Activated T-cell treated with anti-CD3 and anti-CD28 coated beads, Interleukin-2, amount 50 U/mL, for 72 hours (primary cell): ENCODE data around the gene RILPL2. TPM values are rescaled to one million over a fixed set of nuclear protein-coding genes. Genes with fewer than 3 reads are reported as not detected.
"Not testable (repeated sequence)": the region's sequence is repeated elsewhere in the genome, so short reads cannot be mapped to it uniquely, and the experiment has no call there.

Experiments
- ATAC-seq, 2 donors: fragments of 150-1000 bp; cut with Tn5 transposase; replicated peaks in 1 of 2; 2 replicates each; pipeline ENCODE4 v1.10.0; 2021; ENCODE audit warnings: moderate library complexity in 2 of 2, mild to moderate bottlenecking in 1 of 2
- DNase-seq, 2 donors: peaks; one replicate each; pipeline ENCODE4 v3.0.0; 2021 to 2022; ENCODE audit warnings: mixed read lengths in 1 of 2
- H3K27ac Mint-ChIP-seq: one replicate; pipeline ENCODE4 v1.8.0; 2022; ENCODE audit warnings: mild to moderate bottlenecking, moderate library complexity, mixed read lengths
- H3K27me3 Mint-ChIP-seq: one replicate; pipeline ENCODE4 v1.8.0; 2022; ENCODE audit warnings: low read depth, mixed read lengths
- H3K36me3 Mint-ChIP-seq, 2 donors: one replicate each; pipeline ENCODE4 v1.8.0; 2022; ENCODE audit warnings: mixed read lengths in 2 of 2, mild to moderate bottlenecking in 1 of 2; ENCODE audit not compliant: insufficient read depth in 2 of 2
- H3K4me1 Mint-ChIP-seq: one replicate; pipeline ENCODE4 v1.8.0; 2022; ENCODE audit warnings: low read depth, mixed read lengths
- H3K4me3 Mint-ChIP-seq, 2 donors: one replicate each; pipeline ENCODE4 v1.8.0; 2022; ENCODE audit warnings: mild to moderate bottlenecking in 2 of 2, mixed read lengths in 2 of 2, moderate library complexity in 2 of 2
- H3K9me3 Mint-ChIP-seq, 2 donors: one replicate each; pipeline ENCODE4 v1.8.0; 2022; ENCODE audit warnings: mixed read lengths in 2 of 2
- total RNA-seq, 2 donors: library from RNA; stranded (reverse); gene quantifications; one replicate each; pipeline ENCODE4 v1.2.3, GENCODE V29; 2022

RILPL2 gene
- total RNA-seq, 2 donors from 2014 or later: 13.6 to 13.9 TPM

- peak overlapping the region in 1 of 2 donors; percentile 36 for H3K4me3 Mint-ChIP-seq
- peak overlapping the region; percentile 63 for H3K27ac Mint-ChIP-seq
- no peak for ATAC-seq
- peaks cover 38% of the 10 kb centered on the region for H3K4me1 Mint-ChIP-seq
- no peaks in the 10 kb centered on the region for H3K27me3 Mint-ChIP-seq
- H3K36me3 Mint-ChIP-seq: peaks cover 0 to 2% of the 10 kb centered on the region in 2 donors
- DNase-seq: no peak
- no peaks in the 10 kb centered on the region for H3K9me3 Mint-ChIP-seq
These were observed 9.2 kb upstream of the RILPL2 start for GRCh38 chr12:123445388-123446332.

DNA sequence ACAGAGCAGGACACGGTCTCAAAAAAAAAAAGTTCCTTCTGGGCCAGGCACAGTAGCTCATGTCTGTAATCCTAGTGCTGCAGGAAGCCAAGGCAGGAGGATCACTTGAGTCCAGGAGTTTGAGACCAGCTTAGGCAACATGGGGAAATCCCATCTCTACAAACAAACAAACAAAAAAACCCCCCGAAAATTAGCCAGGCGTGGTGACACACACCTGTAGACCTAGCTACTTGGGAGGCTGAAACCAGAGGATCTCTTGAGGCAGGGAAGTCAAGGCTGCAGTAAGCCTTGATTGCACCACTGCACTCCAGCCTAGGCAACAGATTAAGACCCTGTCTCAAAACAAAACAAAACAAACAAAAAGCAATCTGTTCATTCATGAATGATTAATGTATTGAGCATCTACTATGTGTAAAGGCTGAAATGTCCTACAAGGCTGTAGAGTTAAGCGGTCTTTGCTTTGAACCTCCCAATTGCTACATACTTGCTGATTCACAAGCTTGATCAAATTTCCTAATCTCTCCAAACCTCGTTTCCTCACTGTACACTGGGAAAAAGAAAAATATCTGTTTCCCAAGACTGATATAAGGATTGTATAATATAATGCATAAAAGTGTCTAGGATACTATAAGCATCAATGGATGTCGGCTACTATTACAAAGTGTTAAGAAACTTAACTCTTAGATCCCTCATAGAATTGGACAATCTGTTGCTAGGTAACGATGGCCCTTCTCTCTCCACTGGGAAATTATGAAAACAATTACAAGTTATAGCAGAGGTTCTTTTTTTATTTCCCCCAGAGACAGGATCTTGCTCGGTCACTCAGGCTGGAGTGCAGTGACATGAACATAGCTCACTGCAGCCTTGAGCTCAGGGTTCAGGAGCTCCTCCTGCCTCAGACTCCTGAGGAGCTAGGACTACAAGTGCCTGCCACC, 7.9 kb upstream of the RILPL2 start:
- DNase-seq: no peak
- no peak for ATAC-seq
- Mint-ChIP-seq H3K4me1 (peaks cover 28% of the 10 kb centered on the region), H3K27me3 (no peaks in the 10 kb centered on the region), H3K4me3 (no peak overlapping the region), H3K27ac (no peak overlapping the region), H3K36me3 (peaks cover 0 to 2% of the 10 kb centered on the region in 2 donors), H3K9me3 (no peaks in the 10 kb centered on the region)

DNA sequence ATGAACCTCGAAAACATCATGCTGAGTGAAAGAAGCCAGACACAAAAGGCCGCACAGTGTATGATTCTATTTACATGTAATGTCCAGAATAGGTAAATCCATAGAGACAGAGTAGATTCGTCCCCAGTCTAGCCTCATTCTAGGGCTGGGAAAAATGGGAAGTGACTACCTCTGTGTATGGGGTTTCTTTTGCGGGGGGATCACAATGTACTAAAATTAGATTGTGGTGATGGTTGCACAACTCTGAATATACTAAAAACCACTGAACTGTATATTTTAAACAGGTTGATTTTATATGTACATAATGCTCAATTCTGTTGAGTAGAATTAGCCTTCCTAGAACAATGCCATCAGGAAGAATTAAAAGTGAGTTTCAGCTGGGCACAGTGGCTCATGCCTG, 6.3 kb upstream of the RILPL2 start:
- no peaks in the 10 kb centered on the region for H3K36me3 Mint-ChIP-seq
- no peaks in the 10 kb centered on the region for H3K27me3 Mint-ChIP-seq
- ATAC-seq: no peak
- H3K27ac Mint-ChIP-seq: no peak overlapping the region
- H3K9me3 Mint-ChIP-seq: no peaks in the 10 kb centered on the region
- H3K4me3 Mint-ChIP-seq: no peak overlapping the region
- peaks cover 15% of the 10 kb centered on the region for H3K4me1 Mint-ChIP-seq
- DNase-seq: no peak

GRCh38 chr12:123441523-123442164, 5.2 kb upstream of the RILPL2 start:
- Mint-ChIP-seq H3K9me3 (no peaks in the 10 kb centered on the region), H3K4me3 (no peak overlapping the region), H3K4me1 (peaks cover 22% of the 10 kb centered on the region), H3K36me3 (no peaks in the 10 kb centered on the region), H3K27me3 (no peaks in the 10 kb centered on the region), H3K27ac (no peak overlapping the region)
- DNase-seq (no peak), ATAC-seq (no peak)

DNA sequence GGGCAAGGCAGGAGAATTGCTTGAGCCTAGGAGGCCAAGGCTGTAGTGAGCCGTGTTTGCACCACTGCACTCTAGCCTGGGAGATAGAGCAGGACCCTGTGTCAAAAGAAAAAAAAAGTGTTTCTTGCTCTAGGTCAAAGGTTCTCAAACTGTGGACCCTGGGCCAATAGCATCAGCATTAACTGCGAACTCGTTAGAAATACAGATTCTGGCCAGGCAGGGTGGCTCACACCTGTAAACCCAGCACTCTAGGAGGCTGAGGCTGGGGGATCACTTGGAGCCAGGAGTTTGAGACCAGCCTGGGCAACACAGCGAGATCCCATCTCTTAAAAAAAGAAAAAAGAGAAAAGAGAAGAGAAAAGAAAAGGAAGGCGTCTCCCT, 858 bp downstream of the RILPL2 start:
- Mint-ChIP-seq H3K27me3 (no peaks in the 10 kb centered on the region), H3K27ac (peak overlapping the region; percentile 87), H3K9me3 (no peaks in the 10 kb centered on the region), H3K4me3 (peak overlapping the region; percentile 91 to 98), H3K36me3 (peaks cover 14 to 18% of the 10 kb centered on the region in 2 donors), H3K4me1 (peaks cover 51% of the 10 kb centered on the region)
- no peak for DNase-seq
- no peak for ATAC-seq

DNA sequence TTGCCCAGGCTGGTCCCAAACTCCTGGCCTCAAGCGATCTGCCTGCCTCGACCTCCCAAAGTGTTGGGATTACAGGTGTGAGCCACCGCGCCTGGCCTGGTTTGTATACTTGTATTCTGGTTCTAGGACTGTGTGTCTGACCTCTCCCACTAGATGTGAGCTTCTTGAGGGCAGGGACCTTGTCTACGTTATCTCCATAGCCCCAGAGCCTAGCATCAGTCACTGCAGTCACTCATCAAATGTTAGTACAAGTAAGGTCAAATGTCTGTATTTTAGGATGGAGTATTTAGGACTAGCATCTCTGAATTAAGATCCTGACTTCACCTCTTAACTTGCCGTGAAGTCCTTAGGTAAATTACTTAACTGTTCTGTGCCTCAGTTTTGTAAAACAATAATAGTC, 2.9 kb downstream of the RILPL2 start:
- no peaks in the 10 kb centered on the region for H3K9me3 Mint-ChIP-seq
- DNase-seq (no peak), ATAC-seq (no peak)
- H3K27me3 Mint-ChIP-seq: no peaks in the 10 kb centered on the region
- H3K36me3 Mint-ChIP-seq: peaks cover 17 to 26% of the 10 kb centered on the region in 2 donors
- peaks cover 60% of the 10 kb centered on the region for H3K4me1 Mint-ChIP-seq
- peak overlapping the region; percentile 97 for H3K27ac Mint-ChIP-seq
- peak overlapping the region; percentile 91 to 98 for H3K4me3 Mint-ChIP-seq

GRCh38 chr12:123431951-123432817, 4.3 kb downstream of the RILPL2 start:
- H3K9me3 Mint-ChIP-seq, H3K27me3 Mint-ChIP-seq: not testable (repeated sequence)
- peaks cover 19 to 28% of the 10 kb centered on the region in 2 donors for H3K36me3 Mint-ChIP-seq
- H3K4me1 Mint-ChIP-seq: peaks cover 70% of the 10 kb centered on the region
- ATAC-seq: peak; percentile 18 to 32
- peak overlapping the region; percentile 91 to 98 for H3K4me3 Mint-ChIP-seq
- peak; percentile 47 to 62 for DNase-seq
- peak overlapping the region; percentile 97 for H3K27ac Mint-ChIP-seq

- H3K9me3 Mint-ChIP-seq, ATAC-seq, DNase-seq, H3K27me3 Mint-ChIP-seq: not testable (repeated sequence)
- peak overlapping the region; percentile 67 to 84 for H3K4me3 Mint-ChIP-seq
- peak overlapping the region; percentile 95 for H3K27ac Mint-ChIP-seq
- peaks cover 21 to 26% of the 10 kb centered on the region in 2 donors for H3K36me3 Mint-ChIP-seq
- peaks cover 59% of the 10 kb centered on the region for H3K4me1 Mint-ChIP-seq
These were observed 7.4 kb downstream of the RILPL2 start for GRCh38 chr12:123429101-123429500.

- peak overlapping the region; percentile 95 for H3K27ac Mint-ChIP-seq
- DNase-seq (no peak), ATAC-seq (no peak)
- peak overlapping the region; percentile 67 to 84 for H3K4me3 Mint-ChIP-seq
- peaks cover 55% of the 10 kb centered on the region for H3K4me1 Mint-ChIP-seq
- H3K36me3 Mint-ChIP-seq: peaks cover 20 to 31% of the 10 kb centered on the region in 2 donors
- H3K27me3 Mint-ChIP-seq: no peaks in the 10 kb centered on the region
- no peaks in the 10 kb centered on the region for H3K9me3 Mint-ChIP-seq
These were observed 7.9 kb downstream of the RILPL2 start for GRCh38 chr12:123428591-123428990.

GRCh38 chr12:123427036-123427769, 9.3 kb downstream of the RILPL2 start:
- peak; percentile 68 to 71 for ATAC-seq
- Mint-ChIP-seq H3K27me3 (no peaks in the 10 kb centered on the region), H3K9me3 (no peaks in the 10 kb centered on the region)

GRCh38 chr12:123421314-123421713, 15.2 kb downstream of the RILPL2 start:
- Mint-ChIP-seq H3K36me3 (peaks cover 6 to 24% of the 10 kb centered on the region in 2 donors), H3K4me1 (peaks cover 5% of the 10 kb centered on the region), H3K27me3 (no peaks in the 10 kb centered on the region), H3K9me3 (no peaks in the 10 kb centered on the region), H3K4me3 (no peak overlapping the region), H3K27ac (peak overlapping the region; percentile 83)
- DNase-seq (no peak), ATAC-seq (no peak)

More at GRCh38 chr12:123427036-123427769, 9.3 kb downstream of the RILPL2 start:
- peaks cover 17 to 33% of the 10 kb centered on the region in 2 donors for H3K36me3 Mint-ChIP-seq
- H3K4me1 Mint-ChIP-seq: peaks cover 41% of the 10 kb centered on the region
- H3K27ac Mint-ChIP-seq: peak overlapping the region; percentile 95
- peak overlapping the region; percentile 67 to 84 for H3K4me3 Mint-ChIP-seq
- DNase-seq: peak; percentile 25 to 44
